Stimulated activated CD4-positive, alpha-beta T cell treated with anti-CD3 and anti-CD28 coated beads, Interleukin-15, amount 100 ng/mL, for 1 hour (primary cell): ENCODE measurements around the gene TUFM.
"Not testable (repeated sequence)": the region's sequence is repeated elsewhere in the genome, so short reads cannot be mapped to it uniquely, and the experiment has no call there.

Experiments
- DNase-seq, 2 donors: peaks; one replicate each; pipeline ENCODE4 v3.0.0-alpha.2; 2020; ENCODE audit warnings: low read depth in 1 of 2, low spot score in 1 of 2

Gene TUFM

DNA sequence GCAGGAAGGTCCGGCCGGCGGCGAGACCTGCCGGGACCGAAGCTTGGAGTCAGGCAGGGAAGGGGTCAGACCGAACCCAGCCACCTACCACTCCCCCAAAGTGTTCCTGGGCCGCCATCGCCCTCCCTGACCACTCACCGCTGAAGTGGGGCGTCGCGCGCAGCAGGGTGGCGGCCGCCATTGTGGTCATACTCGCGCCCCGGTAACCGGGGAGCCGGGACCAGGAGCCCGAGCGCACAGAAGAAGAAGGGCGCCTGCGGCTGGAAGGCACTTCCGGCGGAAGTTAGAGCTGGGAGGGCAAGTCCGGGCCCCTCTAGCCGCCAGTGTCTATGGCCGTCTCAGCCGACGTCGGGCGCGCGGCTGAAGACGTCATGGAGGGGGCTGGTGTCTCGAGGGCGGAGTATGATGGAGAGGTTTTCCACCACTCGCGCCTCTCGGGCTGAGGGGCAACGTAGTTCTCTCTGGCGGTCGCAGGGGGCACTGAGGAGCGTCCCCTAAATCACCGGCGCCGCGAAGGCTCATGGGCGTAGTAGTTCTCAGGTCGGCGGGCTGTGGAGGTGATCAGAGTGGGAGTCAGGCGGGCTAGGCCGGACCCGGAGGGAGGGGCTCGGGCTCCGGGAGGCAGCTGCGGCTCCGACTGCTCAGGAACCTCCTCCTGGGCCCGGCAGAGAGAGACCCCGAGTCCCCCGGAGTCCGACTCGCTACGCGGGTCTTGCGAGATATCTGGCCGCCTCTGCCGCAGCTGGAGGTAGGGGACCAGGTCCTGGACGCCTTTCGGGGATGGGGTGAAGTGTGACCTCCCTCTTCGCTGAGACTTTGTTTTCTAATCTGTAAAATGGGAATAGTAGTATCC is at the start of gene TUFM:
Gene TUFM, minus strand, starts transcription at position 269 of the 853 bp plus-strand sequence. Its CDS starts 79 bp downstream, at position 190.
- peak; percentile 94 to 95 for DNase-seq

- no peak for DNase-seq
Measured at GRCh38 chr16:28895609-28896008, 49.5 kb upstream of the TUFM start.

GRCh38 chr16:28893291-28893690 is 47.1 kb upstream of the TUFM start:
- DNase-seq: no peak

DNA sequence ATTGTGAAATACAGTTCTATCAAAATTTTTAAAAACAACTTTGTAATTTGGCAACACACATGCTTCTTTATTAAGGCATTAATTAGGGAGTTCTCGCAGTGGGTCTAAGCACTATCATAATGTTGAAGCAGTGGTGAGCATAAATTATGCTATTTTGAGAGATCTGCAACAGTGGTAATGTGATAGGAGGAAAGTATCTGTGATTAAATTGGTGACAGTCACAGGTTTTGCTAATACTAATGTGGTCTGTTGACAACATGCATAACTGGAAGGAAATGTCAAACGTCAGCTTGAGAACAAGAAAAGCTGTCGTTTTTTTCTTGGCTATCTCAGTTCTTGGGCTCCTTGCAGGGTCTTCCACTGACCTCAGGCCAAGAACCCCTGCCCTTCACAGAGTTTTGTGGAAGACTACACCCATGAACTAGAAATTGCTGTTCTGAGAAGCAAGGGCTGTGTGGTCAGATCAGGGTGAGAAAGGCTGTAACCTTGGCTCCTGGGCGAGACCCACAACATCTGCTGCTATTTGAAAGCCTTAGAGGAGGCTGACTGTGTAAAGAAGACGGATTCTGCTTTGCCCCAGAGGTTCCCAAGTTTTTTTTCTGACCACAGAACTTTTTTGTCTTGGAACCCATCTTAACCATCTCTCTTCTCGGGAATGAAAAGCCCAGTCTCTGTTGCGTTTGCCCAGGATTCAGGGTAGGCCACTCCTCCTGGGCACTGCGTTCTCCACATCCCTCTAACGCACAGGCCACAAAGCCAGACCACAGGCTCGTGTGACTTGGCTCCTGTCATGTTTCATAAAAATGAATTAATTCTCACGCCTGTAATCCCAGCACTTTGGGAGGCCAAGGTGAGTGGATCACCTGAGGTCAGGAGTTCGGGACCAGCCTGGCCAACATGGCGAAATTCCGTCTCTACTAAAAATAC is 46.1 kb upstream of the TUFM start:
- DNase-seq: no peak

DNA sequence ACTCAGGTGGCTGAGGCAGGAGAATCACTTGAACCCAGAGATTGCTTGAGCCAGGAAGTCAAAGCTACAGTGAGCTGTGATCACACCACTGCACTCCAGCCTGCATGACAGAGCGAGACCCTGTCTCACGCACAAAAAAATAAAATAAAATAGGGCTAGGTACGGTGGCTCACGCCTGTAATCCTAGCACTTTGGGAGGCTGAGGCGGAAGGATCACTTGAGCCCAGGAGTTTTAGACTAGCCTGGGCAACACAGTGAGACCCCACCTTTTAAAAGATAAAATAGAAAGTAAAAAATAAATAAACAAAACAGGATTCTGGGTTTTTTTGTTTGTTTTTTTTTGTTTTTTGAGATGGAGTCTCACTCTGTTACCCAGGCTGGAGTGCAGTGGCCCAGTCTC is 44.2 kb upstream of the TUFM start:
- DNase-seq: not testable (repeated sequence)

DNA sequence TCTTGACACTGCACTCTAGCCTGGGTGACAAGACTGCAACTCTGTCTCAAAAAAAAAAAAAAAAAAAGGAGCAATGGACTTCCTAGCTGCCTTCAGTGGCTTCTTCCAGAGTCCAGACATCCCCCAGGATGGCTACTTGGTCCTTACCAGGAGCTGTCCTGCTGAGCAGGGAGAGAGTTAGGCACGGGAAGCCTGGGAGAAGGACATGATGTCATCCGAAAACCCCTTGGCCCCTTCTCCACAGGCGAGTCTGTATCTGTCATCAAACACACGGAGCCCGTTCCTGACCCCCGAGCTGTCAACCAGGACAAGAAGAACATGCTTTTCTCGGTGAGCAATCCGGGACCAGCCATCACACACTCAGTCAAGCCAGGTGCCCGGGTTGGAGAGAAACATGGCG is 40.8 kb upstream of the TUFM start:
- no peak for DNase-seq

DNA sequence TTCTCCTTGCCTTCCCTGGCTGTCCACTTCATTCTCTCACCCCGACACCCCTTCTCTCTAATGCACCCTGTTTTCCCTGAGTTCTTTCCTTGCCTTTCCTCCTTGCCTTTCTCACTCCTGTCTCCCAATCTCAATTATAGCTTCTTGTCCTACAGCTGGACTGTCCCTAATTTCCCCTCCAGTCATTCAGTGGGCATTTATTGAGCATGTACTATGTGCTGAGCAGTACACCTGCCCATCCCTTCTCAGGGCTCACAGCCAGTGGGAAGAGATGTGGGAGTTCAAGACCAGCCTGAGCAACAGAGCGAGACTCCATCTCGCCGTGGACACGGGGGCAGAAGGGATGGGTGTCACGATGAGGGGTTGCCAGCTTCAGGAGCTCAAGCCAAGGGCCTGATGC is 37.9 kb upstream of the TUFM start:
- no peak for DNase-seq

- DNase-seq: no peak
Measured at GRCh38 chr16:28883221-28883996, 37.3 kb upstream of the TUFM start.

- DNase-seq: no peak
Measured at GRCh38 chr16:28882551-28883160, 36.5 kb upstream of the TUFM start.

DNA sequence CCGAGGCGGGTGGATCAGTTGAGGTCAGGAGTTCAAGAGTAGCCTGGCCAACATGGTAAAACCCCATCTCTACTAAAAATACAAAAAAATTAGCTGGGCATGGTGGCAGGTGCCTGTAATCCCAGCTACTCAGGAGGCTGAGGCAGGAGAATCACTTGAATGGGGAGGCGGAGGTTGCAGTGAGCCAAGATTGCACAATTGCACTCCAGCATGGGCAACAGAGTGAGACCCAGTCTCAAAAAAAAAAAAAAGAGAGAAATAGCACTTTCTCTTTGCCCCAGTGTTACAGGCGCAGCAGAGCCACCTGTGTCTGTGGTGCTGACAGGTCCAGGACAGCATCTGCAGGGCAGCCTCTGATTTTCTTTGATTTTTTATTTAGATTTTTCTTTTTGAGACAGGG is 35.4 kb upstream of the TUFM start:
- not testable (repeated sequence) for DNase-seq

- no peak for DNase-seq
Measured at GRCh38 chr16:28880955-28881354, 34.8 kb upstream of the TUFM start.

DNA sequence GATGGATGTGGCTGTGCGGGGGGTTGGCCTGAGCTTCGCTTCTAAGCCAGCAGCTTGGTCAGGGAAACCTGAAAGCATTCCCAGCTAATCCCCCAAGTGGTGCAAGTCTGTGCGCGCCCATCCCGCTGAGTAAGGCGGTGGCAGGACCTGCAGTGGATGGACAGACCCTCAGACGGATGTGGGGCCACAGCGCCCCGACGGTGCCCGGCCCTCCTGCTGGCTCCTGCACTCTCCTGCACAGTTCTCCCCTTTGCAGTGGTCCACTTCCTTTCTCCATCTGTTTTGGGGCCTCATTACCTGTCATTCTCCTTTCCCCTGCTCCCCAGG is 34.4 kb upstream of the TUFM start:
- DNase-seq: no peak

DNA sequence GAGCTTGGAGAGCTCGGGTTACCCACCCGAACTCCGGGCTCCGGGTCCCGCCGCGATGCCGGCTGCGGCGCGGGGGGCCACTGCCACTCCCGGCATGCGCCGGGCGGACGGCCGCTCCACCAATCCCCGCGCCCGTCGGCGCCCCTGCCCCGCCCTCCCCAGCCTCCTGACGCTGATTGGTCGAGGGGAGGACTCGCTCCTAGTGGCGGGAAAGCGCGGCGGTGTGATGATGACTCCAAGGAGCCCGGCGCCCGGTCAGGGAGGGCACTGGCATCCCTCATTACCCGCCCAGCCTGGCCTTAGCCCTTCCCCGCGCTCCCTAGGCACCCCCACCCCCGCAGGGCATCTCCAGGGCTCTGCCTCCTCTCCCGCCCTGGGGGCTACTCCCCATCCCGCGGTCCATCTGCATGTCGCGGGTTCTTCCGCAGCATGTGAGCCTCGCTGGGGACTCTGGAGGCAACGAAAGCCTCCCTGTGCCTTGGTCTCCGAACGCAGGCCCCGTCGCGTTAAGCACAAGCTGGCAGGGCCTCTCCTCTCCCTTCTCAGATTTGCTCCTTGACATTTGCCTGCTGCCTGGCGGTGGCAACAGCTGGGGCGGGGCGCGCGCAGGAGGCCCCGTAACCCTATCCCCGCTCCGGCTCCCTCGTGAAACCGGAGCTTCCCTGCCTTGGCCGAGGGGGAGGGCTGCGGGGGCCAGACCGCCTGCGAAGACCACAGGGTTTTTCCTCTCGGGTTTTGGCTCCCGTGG is 33.9 kb upstream of the TUFM start:
- DNase-seq: peak; percentile 82 to 90

DNA sequence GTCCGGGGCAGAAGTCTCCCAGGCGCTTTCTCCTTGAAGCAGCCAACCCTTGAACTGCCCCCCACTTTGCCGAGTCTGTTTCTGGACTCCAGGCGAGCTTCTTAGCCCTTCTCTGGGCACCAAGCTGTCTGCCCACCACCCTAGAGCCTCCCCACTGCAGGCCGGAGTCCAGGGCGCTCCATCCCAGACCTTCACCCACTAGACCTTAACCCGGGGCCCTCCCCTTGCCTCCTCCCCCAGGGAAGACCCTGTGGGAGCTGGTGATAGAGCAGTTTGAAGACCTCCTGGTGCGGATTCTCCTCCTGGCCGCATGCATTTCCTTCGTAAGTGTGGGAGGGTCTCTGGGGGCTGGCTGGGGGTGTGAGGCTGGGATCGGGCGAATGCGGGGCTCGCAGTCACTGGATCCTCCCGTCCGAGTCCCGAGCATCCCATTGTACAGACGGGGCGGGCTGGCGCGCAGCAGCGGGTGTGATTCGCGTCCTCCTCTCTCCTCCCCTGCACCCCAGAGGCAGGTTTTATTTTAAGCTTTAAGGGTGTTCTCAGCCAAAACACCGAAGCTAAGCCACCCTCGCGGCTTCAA is 33.2 kb upstream of the TUFM start:
- no peak for DNase-seq

GRCh38 chr16:28878083-28878926 is 32.2 kb upstream of the TUFM start, which contains the start of gene ATP2A1:
TSS of gene ATP2A1 (plus strand) at chr16:28878488. CDS start at chr16:28878672, 184 bp downstream.
- no peak for DNase-seq

GRCh38 chr16:28877655-28878000 is 31.5 kb upstream of the TUFM start:
- no peak for DNase-seq

DNA sequence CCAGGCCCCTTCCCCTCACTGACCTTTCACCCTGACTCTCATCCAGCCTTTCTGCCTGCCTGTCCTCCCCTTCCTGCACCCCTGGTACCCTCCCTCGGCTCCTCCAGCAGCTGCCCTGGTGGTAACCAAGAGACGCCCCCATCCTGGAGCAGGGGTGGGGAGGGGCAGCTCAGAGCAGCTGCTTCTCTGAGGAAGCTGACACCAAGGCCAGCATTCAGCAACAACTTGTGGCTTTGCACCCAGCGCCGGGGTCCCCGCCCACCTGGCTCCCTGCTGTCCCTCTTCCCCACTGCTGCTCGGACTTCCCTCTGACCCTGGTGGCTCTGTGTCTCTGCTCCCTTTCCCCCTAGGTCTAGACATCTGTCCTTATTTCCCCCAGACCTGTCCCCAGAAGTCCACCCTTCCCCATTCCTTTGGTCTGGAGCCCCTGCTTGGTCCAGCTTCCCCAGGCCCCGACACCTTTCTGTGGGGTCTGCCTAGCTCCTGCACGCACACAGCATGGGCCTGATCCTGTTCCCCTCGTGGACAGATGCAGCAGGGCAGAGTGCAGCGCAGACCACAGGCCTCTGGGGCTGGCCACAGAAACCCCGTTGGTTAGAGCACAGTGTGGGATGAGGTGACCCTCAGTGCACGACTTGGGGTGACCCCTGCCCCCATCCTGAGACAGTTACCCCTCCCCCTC is 31.0 kb upstream of the TUFM start:
- DNase-seq: no peak

GRCh38 chr16:28876019-28876659 is 30.0 kb upstream of the TUFM start:
- no peak for DNase-seq
